Tibial nerve (tissue), 4 donors: ENCODE measurements around the gene COL4A5. TPM values are rescaled to one million over a fixed set of nuclear protein-coding genes. Genes with fewer than 3 reads are reported as not detected.

ENCODE experiments used
- DNase-seq, 2 donors: peaks; one replicate each; pipeline ENCODE4 v3.0.0-alpha.2; 2019; ENCODE audit warnings: low spot score in 2 of 2
- H3K27ac ChIP-seq, 4 donors: fragments of 200-600 bp; sonication (generic) in 3 of 4; one replicate each; pipeline ENCODE4 v1.5.1; 2017 to 2019; ENCODE audit warnings: mild to moderate bottlenecking in 1 of 4
- H3K27me3 ChIP-seq, 2 donors: fragments of 200-600 bp; sonication (generic) in 1 of 2; one replicate each; pipeline versions ENCODE4 v1.5.1 to v1.6.0; 2017 to 2019
- H3K36me3 ChIP-seq, 3 donors: fragments of 200-600 bp; sonication (generic); one replicate each; pipeline ENCODE4 v1.5.1; 2018 to 2019
- H3K4me1 ChIP-seq, 4 donors: fragments of 200-600 bp; sonication (generic) in 3 of 4; one replicate each; pipeline ENCODE4 v1.5.1; 2017 to 2019
- H3K4me3 ChIP-seq, 4 donors: fragments of 200-600 bp; sonication (generic) in 3 of 4; one replicate each; pipeline ENCODE4 v1.5.1; 2017 to 2019; ENCODE audit warnings: mild to moderate bottlenecking in 1 of 4, moderate library complexity in 1 of 4
- H3K9me3 ChIP-seq, 4 donors: fragments of 200-600 bp; sonication (generic) in 3 of 4; one replicate each; pipeline ENCODE4 v1.5.1; 2017 to 2019
- CTCF ChIP-seq, 5 experiments: fragments of 200-600 bp in 3 of 5; fragments of 450-650 bp in 2 of 5; sonication (generic) in 3 of 5; IDR thresholded peaks; one replicate each; pipeline ENCODE4 v1.5.1; 2016 to 2019; ENCODE audit warnings: antibody characterized with exemption in 5 of 5, mild to moderate bottlenecking in 3 of 5, moderate library complexity in 2 of 5
- EP300 ChIP-seq, 2 donors: sonication (generic); formaldehyde crosslinking; IDR thresholded peaks; one replicate each; pipeline ENCODE4 v1.6.1; 2017; ENCODE audit warnings: antibody characterized with exemption in 2 of 2, mild to moderate bottlenecking in 1 of 2
- POLR2A ChIP-seq, 2 donors: fragments of 450-650 bp; IDR thresholded peaks; one replicate each; pipeline ENCODE4 v1.6.1; 2017; ENCODE audit warnings: antibody characterized with exemption in 2 of 2, mild to moderate bottlenecking in 2 of 2, moderate library complexity in 2 of 2
- WGBS, 2 donors: methylation state at CpG; one replicate each; pipeline ENCODE4 v1.1.5; 2018; 5-methylcytosine and 5-hydroxymethylcytosine counted together
- total RNA-seq, 4 donors: library from RNA; depleted of rRNA; stranded (reverse); fragments of >200 nt; gene quantifications; one replicate each; pipeline ENCODE4 v1.1.0, GENCODE V29; 2016

The COL4A5 gene
- total RNA-seq, 4 donors from 2014 or later = 7.4 to 24.9 (median 15.7) TPM

- TF ChIP-seq CTCF (IDR thresholded peaks at IDR 0.05) (no peak), EP300 (IDR thresholded peaks at IDR 0.05) (no peak), POLR2A (IDR thresholded peaks at IDR 0.05) (no peak)
- Histone ChIP-seq H3K4me1 (no peaks in the 10 kb centered on the region), H3K4me3 (peak within 1 kb of the TSS in 3 of 4 donors; percentile 34 to 53 (median 35)), H3K27ac (no peak within 1 kb of the TSS), H3K9me3 (no peaks in the 10 kb centered on the region), H3K36me3 (no peaks in the 10 kb centered on the region), H3K27me3 (peaks cover 0 to 35% of the 10 kb centered on the region in 2 donors)
- no peak for DNase-seq
- 11 to 44% methylated on average over 14 to 16 of the region's 16 CpGs for WGBS, 2 donors
Measured at GRCh38 chrX:108438110-108438623, 1.5 kb upstream of the COL4A5 start, which contains the start of gene COL4A6. Gene COL4A6 (minus strand): TSS chrX:108438422. CDS start chrX:108438196, 226 bp downstream.

- H3K9me3 ChIP-seq = no peaks in the 10 kb centered on the region
- WGBS, 2 donors = 3 to 22% methylated on average over 20 to 25 of the region's 25 CpGs
- no peak for TF ChIP-seq POLR2A (IDR thresholded peaks at IDR 0.05)
- peak overlapping the region in 1 of 4 donors; percentile 22 for H3K27ac ChIP-seq
- H3K4me1 ChIP-seq = no peaks in the 10 kb centered on the region
- peak overlapping the region; percentile 19 to 53 (median 34) for H3K4me3 ChIP-seq
- peaks cover 0 to 31% of the 10 kb centered on the region in 2 donors for H3K27me3 ChIP-seq
- DNase-seq = no peak
- H3K36me3 ChIP-seq = no peaks in the 10 kb centered on the region
Measured at GRCh38 chrX:108439961-108440696, 491 bp downstream of the COL4A5 start.

- no peak for DNase-seq
- Histone ChIP-seq H3K27ac (no peak overlapping the region), H3K36me3 (no peaks in the 10 kb centered on the region), H3K9me3 (no peaks in the 10 kb centered on the region), H3K4me1 (no peaks in the 10 kb centered on the region), H3K4me3 (no peak overlapping the region), H3K27me3 (peaks cover 0 to 14% of the 10 kb centered on the region in 2 donors)
- WGBS, 2 donors = 47 to 60% methylated on average over 2 of the region's 2 CpGs
- no peak for TF ChIP-seq EP300 (IDR thresholded peaks at IDR 0.05)
- no peak for TF ChIP-seq POLR2A (IDR thresholded peaks at IDR 0.05)
- TF ChIP-seq CTCF (IDR thresholded peaks at IDR 0.05) = no peak
Measured at GRCh38 chrX:108442901-108443464, 3.3 kb downstream of the COL4A5 start.

- no peaks in the 10 kb centered on the region for H3K27me3 ChIP-seq
- 58 to 100% methylated on average over 2 of the region's 2 CpGs for WGBS, 2 donors
- no peaks in the 10 kb centered on the region for H3K4me1 ChIP-seq
- H3K27ac ChIP-seq = no peak overlapping the region
- H3K36me3 ChIP-seq = no peaks in the 10 kb centered on the region
- no peaks in the 10 kb centered on the region for H3K9me3 ChIP-seq
- TF ChIP-seq CTCF (IDR thresholded peaks at IDR 0.05) (no peak), EP300 (IDR thresholded peaks at IDR 0.05) (no peak), POLR2A (IDR thresholded peaks at IDR 0.05) (no peak)
- no peak overlapping the region for H3K4me3 ChIP-seq
- no peak for DNase-seq
Measured at GRCh38 chrX:108447303-108447702, 7.7 kb downstream of the COL4A5 start.

GRCh38 chrX:108453841-108454240, 14.2 kb downstream of the COL4A5 start:
- H3K36me3 ChIP-seq = no peaks in the 10 kb centered on the region
- no peaks in the 10 kb centered on the region for H3K9me3 ChIP-seq
- no peaks in the 10 kb centered on the region for H3K27me3 ChIP-seq
- H3K4me1 ChIP-seq = no peaks in the 10 kb centered on the region
- no peak for DNase-seq
- no peak overlapping the region for H3K27ac ChIP-seq
- TF ChIP-seq EP300 (IDR thresholded peaks at IDR 0.05) = no peak
- no peak for TF ChIP-seq POLR2A (IDR thresholded peaks at IDR 0.05)
- TF ChIP-seq CTCF (IDR thresholded peaks at IDR 0.05) = no peak
- H3K4me3 ChIP-seq = no peak overlapping the region
- 66 to 89% methylated on average over 3 of the region's 3 CpGs for WGBS, 2 donors
